K562 (cell line): ENCODE data around the gene MTMR3. TPM values are rescaled to one million over a fixed set of nuclear protein-coding genes. Genes with fewer than 3 reads are reported as not detected.

Experiments used
- ATAC-seq: fragments of 200-7000 bp; cut with Tn5 transposase; 3 replicates; pipeline ENCODE4 v1.9.1; 2020; ENCODE audit warnings: moderate library complexity
- BruUV-seq: library from RNA; stranded (reverse); fragments of 400-500 nt; replicated peaks from 2 replicates; lab custom pipeline; 2021; lab: Mats Ljungman, UMichigan
- CTCF ChIA-PET: fragments of 300-600 bp; formaldehyde crosslinking; extraction: SDS; loops from one replicate; lab custom pipeline; 2021; ENCODE audit warnings: low intra/inter-chr PET ratio; lab: Yijun Ruan, JAX
- POLR2A ChIA-PET: fragments of 300-600, 350-650 bp; sonication (Branson Sonifier 250); formaldehyde crosslinking; extraction: SDS; loops from one replicate; lab custom pipeline; 2021; ENCODE audit warnings: antibody characterized with exemption, inconsistent platforms; lab: Yijun Ruan, JAX
- DNase-seq, 4 experiments: peaks; one replicate each; pipeline versions ENCODE4 v3.0.0 to v3.0.0-alpha.2; 2011 to 2018; ENCODE audit warnings: low spot score in 3 of 4, mixed read lengths in 3 of 4; ENCODE audit errors: extremely low read depth in 1 of 4
- FAIRE-seq: peaks from 2 replicates; lab custom pipeline; 2011; peaks lifted over from hg19 to GRCh38; lab: Jason Lieb, UNC
- H2AFZ ChIP-seq: 2 replicates; pipeline ENCODE4 v1.6.0; 2011; ENCODE audit warnings: low read depth, low read length, control low read depth, inconsistent platforms
- H3K27ac ChIP-seq: fragments of 200-600 bp; 3 replicates; pipeline ENCODE4 v1.8.0; 2011; ENCODE audit warnings: low read depth, mild to moderate bottlenecking, control low read depth, inconsistent platforms, low read length, moderate library complexity, mixed read lengths; ENCODE audit errors: extremely low read depth
- H3K27me3 ChIP-seq, 2 experiments: fragments of 300-600 bp in 1 of 2; 2 replicates in 1 of 2; 3 replicates in 1 of 2; pipeline versions ENCODE4 v1.6.0 to v1.8.0; 2011; ENCODE audit warnings: inconsistent platforms in 2 of 2, low read length in 2 of 2, mild to moderate bottlenecking in 1 of 2, mixed read lengths in 1 of 2, moderate library complexity in 1 of 2; ENCODE audit not compliant: control insufficient read depth in 2 of 2, insufficient read depth in 2 of 2
- H3K36me3 ChIP-seq: fragments of 300-600 bp; 3 replicates; pipeline ENCODE4 v1.8.0; 2011; ENCODE audit warnings: mild to moderate bottlenecking, low read length, inconsistent platforms; ENCODE audit not compliant: control insufficient read depth, insufficient read depth
- H3K4me1 ChIP-seq, 2 experiments: fragments of 200-600 bp in 1 of 2; replicated peaks in 1 of 2; 2 replicates in 1 of 2; 3 replicates in 1 of 2; pipeline versions ENCODE4 v1.5.1 to v1.8.0; 2011; ENCODE audit warnings: inconsistent platforms in 2 of 2, low read length in 2 of 2, mild to moderate bottlenecking in 1 of 2, mixed read lengths in 1 of 2, moderate library complexity in 1 of 2; ENCODE audit not compliant: control insufficient read depth in 2 of 2, insufficient read depth in 2 of 2
- H3K4me2 ChIP-seq: 2 replicates; pipeline ENCODE4 v1.6.1; 2011; ENCODE audit warnings: low read length, control low read depth, inconsistent platforms, mixed read lengths; ENCODE audit not compliant: insufficient read depth
- H3K4me3 ChIP-seq: fragments of 200-600 bp; sonication (generic), shearing (Covaris generic); 2 replicates; pipeline ENCODE4 v1.5.1; 2016; ENCODE audit warnings: control low read depth, inconsistent platforms
- H3K79me2 ChIP-seq: fragments of 200-600 bp; 3 replicates; pipeline ENCODE4 v1.8.0; 2011; ENCODE audit warnings: low read length, inconsistent platforms; ENCODE audit not compliant: control insufficient read depth, insufficient read depth
- H3K9ac ChIP-seq, 2 experiments: 2 replicates each; pipeline versions ENCODE4 v1.6.0 to v1.6.1; 2011; ENCODE audit warnings: low read depth in 2 of 2, low read length in 2 of 2, control low read depth in 1 of 2, inconsistent platforms in 1 of 2, mild to moderate bottlenecking in 1 of 2, mixed read lengths in 1 of 2; ENCODE audit not compliant: insufficient read depth in 1 of 2
- H3K9me1 ChIP-seq: one replicate; pipeline ENCODE4 v1.6.0; 2011; ENCODE audit warnings: inconsistent platforms, mild to moderate bottlenecking, low read length, moderate library complexity; ENCODE audit not compliant: control insufficient read depth, insufficient read depth
- H3K9me3 ChIP-seq: replicated peaks from 2 replicates; pipeline ENCODE4 v1.5.1; 2011; ENCODE audit warnings: low read depth, low read length, inconsistent platforms; ENCODE audit not compliant: control insufficient read depth, insufficient read depth
- H4K20me1 ChIP-seq: replicated peaks from 2 replicates; pipeline ENCODE4 v1.6.1; 2011; ENCODE audit warnings: low read length, inconsistent platforms, mixed read lengths; ENCODE audit not compliant: control insufficient read depth, insufficient read depth
- KDM1A ChIP-seq, 2 experiments: fragments of 450-650 bp; IDR thresholded peaks; 2 replicates each; pipeline ENCODE4 v1.6.1; 2016; ENCODE audit warnings: mild to moderate bottlenecking in 2 of 2
- MITF ChIP-seq: IDR thresholded peaks from 2 replicates; pipeline ENCODE4 v1.6.1; 2014; ENCODE audit warnings: antibody characterized with exemption
- TOE1 ChIP-seq, 2 experiments: fragments of 450-650 bp in 1 of 2; sonication (generic) in 1 of 2; formaldehyde crosslinking in 1 of 2; IDR thresholded peaks; 2 replicates each; pipeline versions ENCODE4 v1.7.1 to v1.8.0; 2016 to 2022; ENCODE audit warnings: borderline replicate concordance in 2 of 2, mild to moderate bottlenecking in 2 of 2, antibody characterized with exemption in 1 of 2, inconsistent platforms in 1 of 2, low read depth in 1 of 2, missing genetic modification reagents in 1 of 2, moderate library complexity in 1 of 2
- ZBTB5 ChIP-seq: fragments of 450-650 bp; IDR thresholded peaks from 2 replicates; pipeline ENCODE4 v1.6.1; 2017; ENCODE audit warnings: antibody characterized with exemption
- ZNF407 ChIP-seq: fragments of 450-650 bp; IDR thresholded peaks from 2 replicates; pipeline ENCODE4 v1.6.1; 2016; ENCODE audit warnings: low read depth
- WGBS: fragments of 100-300 bp; shearing (Covaris generic); methylation state at CpG from one replicate; pipeline ENCODE4 v1.1.6; 2016; ENCODE audit warnings: low coverage, mixed read lengths; ENCODE audit not compliant: insufficient coverage; ENCODE audit errors: missing lambda C conversion rate; 5-methylcytosine and 5-hydroxymethylcytosine counted together
- in situ Hi-C: fragments of 300-500 bp; cut with MboI; formaldehyde crosslinking; loops from 4 replicates; pipeline ENCODE4 v1.15.0; 2018; ENCODE audit warnings: inconsistent platforms, mixed read lengths
- intact Hi-C: fragments of 100-400 bp; cut with micrococcal nuclease; formaldehyde crosslinking; loops from 2 replicates; pipeline ENCODE4 v1.14.2; 2022
- polyA plus RNA-seq, 8 experiments: library from polyadenylated mRNA; depleted of rRNA in 4 of 8; stranded (reverse) in 5 of 8; unstranded in 3 of 8; fragments of >200 nt; fragmentation: Nextera tagmentation in 2 of 8; fragmentation: Illumina TruSeq in 1 of 8; extraction: Ambion mirVana in 2 of 8; extraction: Trizol in 1 of 8; gene quantifications; 2 replicates each; pipeline versions ENCODE4 v1.2.1 to v1.2.3, GENCODE V29; 2011 to 2014; ENCODE audit warnings: inconsistent platforms in 1 of 8, missing spikeins in 1 of 8
- total RNA-seq, 7 experiments: library from RNA; depleted of rRNA in 6 of 7; stranded (reverse); fragments of >200 nt in 6 of 7; fragmentation: Illumina TruSeq in 2 of 7; extraction: Trizol in 2 of 7; gene quantifications; 2 replicates each; pipeline versions ENCODE4 v1.2.1 to v1.2.3, GENCODE V29; 2011 to 2021; ENCODE audit warnings: low replicate concordance in 1 of 7

The MTMR3 gene
- total and polyA plus RNA-seq, 9 of the 15 experiments (the other 6 are each of a cell fraction or from before 2014, with no cell fraction given): 1.6 to 13.7 (median 7.9) TPM

DNA sequence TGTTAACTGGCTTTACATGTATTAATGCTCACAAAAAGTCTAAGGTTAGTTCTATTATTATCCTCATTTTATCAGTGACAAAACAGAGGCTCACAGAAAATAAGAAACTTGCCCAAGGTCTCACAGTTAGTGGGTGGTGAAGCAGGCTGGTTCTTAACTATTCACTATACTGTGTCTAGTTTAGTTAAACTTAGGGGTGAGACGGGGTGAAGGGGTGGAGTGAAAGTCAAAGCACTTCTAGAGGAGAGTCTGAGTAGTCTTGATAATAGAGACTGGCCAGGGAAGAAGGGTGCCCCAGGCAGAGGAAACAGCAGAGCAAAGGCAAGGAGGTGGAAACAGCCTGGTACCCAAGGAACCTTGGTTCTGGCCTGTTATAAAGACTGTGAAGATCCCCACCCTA, 48.9 kb upstream of the MTMR3 start:
- ATAC-seq (no peak), FAIRE-seq (no peak), DNase-seq (no peak)
- peaks cover 10 to 20% of the 10 kb centered on the region in 2 experiments for H3K4me1 ChIP-seq
- TF ChIP-seq MITF: no peak
- TF ChIP-seq ZBTB5: no peak
- TF ChIP-seq ZNF407: no peak
- TF ChIP-seq KDM1A (IDR thresholded peaks at IDR 0.05): no peak
- TF ChIP-seq TOE1 (IDR thresholded peaks at IDR 0.05; ENCODE audit: borderline replicate concordance): no peak
- no peak for TF ChIP-seq TOE1 (CRISPR knock-in tag; IDR thresholded peaks at IDR 0.05; ENCODE audit: borderline replicate concordance, low read depth)
- no peak overlapping the region for H3K27ac ChIP-seq
- peaks cover 11% of the 10 kb centered on the region; the same call in 1 of the 2 replicates for H4K20me1 ChIP-seq
- H3K9me3 ChIP-seq: no peaks in the 10 kb centered on the region; the same call in 1 of the 2 replicates
- intact Hi-C loops (no loop called here), in situ Hi-C loops (no loop called here)
- no peak overlapping the region for H3K4me2 ChIP-seq
- H3K4me3 ChIP-seq: no peak overlapping the region
- H3K79me2 ChIP-seq: peaks cover 17% of the 10 kb centered on the region
- peak overlapping the region in 1 of 2 experiments; percentile 58; a peak in 1 of 4 replicates for H3K9ac ChIP-seq
- ChIA-PET POLR2A (interaction anchor here (0.8 kb wide), 1 partner anchor 60 kb away, joined by 4 read pairs; no protein-coding TSS in a partner anchor), CTCF (no interaction called here)
- H2AFZ ChIP-seq: no peak overlapping the region
- H3K36me3 ChIP-seq: peaks cover 43% of the 10 kb centered on the region
- H3K9me1 ChIP-seq: no peaks in the 10 kb centered on the region
- H3K27me3 ChIP-seq: no peaks in the 10 kb centered on the region
- BruUV-seq: no TSS peak
- 42% methylated on average over 1 of the region's 1 CpG for WGBS
